Measurements from ENCODE around the gene PRM1.

DNA sequence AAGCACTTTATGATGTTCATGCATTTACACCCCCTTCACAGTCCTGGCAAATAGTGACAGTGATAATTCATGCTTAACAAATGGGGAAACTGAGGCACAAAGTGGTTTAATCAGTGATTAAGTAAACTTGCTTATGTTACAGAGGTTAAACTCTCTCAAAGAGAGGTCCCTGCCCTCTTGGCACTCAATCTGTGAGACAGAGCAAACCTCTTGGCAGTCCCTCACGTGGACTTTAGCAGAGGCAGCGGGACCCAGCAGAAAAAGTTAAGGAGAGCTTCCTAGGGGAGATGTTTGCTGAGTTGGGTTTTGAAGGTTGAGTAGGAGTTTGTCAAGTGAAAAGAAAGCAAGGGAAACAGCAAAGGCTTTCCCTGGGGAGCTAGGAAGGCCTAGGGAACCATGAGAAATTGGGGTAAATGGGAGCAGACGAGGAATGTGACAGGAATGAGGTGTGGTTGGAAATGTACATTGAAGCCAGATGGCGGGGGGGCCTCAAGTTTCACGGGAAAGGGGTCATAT, 35.9 kb downstream of the PRM1 start:
- TF ChIP-seq CTCF (IDR thresholded peaks at IDR 0.05; ENCODE audit: low read depth, low read length) = no peak
- no peak for TF ChIP-seq POLR2A (IDR thresholded peaks at IDR 0.05; ENCODE audit: extremely low read depth, insufficient read length)
- no peak for TF ChIP-seq MYC (IDR thresholded peaks at IDR 0.05; ENCODE audit: low read depth, low read length)
- no peak for TF ChIP-seq MAX (IDR thresholded peaks at IDR 0.05; ENCODE audit: low read depth, low read length)
